HG03039 (cell line): ENCODE results near the gene PDE5A.

Experiments used
- ATAC-seq: cut with Tn5 transposase; IDR thresholded peaks from one replicate; pipeline ENCODE4 v1.9.1; 2021; ENCODE audit warnings: mild to moderate bottlenecking, moderate library complexity; ENCODE audit not compliant: unreplicated experiment

PDE5A gene

GRCh38 chr4:119587796-119588195 lies 40.8 kb downstream of the PDE5A start:
- ATAC-seq = no peak

- no peak for ATAC-seq
Observed at GRCh38 chr4:119585771-119586170, 42.8 kb downstream of the PDE5A start.

GRCh38 chr4:119581190-119581873 lies 47.3 kb downstream of the PDE5A start:
- ATAC-seq = no peak

- no peak for ATAC-seq
Observed at GRCh38 chr4:119580293-119580692, 48.3 kb downstream of the PDE5A start.

GRCh38 chr4:119579823-119580222 lies 48.8 kb downstream of the PDE5A start:
- ATAC-seq = no peak

- no peak for ATAC-seq
Observed at GRCh38 chr4:119570401-119570800, 58.2 kb downstream of the PDE5A start.

- ATAC-seq = no peak
Observed at GRCh38 chr4:119564106-119564505, 64.5 kb downstream of the PDE5A start.

GRCh38 chr4:119559044-119559647 lies 69.5 kb downstream of the PDE5A start:
- ATAC-seq = no peak

GRCh38 chr4:119550857-119551532 lies 77.6 kb downstream of the PDE5A start:
- no peak for ATAC-seq

- ATAC-seq = no peak
Observed at GRCh38 chr4:119549639-119550038, 79.0 kb downstream of the PDE5A start.

GRCh38 chr4:119543779-119544178 lies 84.8 kb downstream of the PDE5A start:
- ATAC-seq = no peak

GRCh38 chr4:119543187-119543586 lies 85.4 kb downstream of the PDE5A start:
- ATAC-seq = no peak

GRCh38 chr4:119540249-119540648 lies 88.4 kb downstream of the PDE5A start:
- no peak for ATAC-seq

- no peak for ATAC-seq
Observed at GRCh38 chr4:119537586-119537985, 91.0 kb downstream of the PDE5A start.

GRCh38 chr4:119536572-119537528 lies 91.8 kb downstream of the PDE5A start:
- no peak for ATAC-seq

GRCh38 chr4:119532319-119532718 lies 96.3 kb downstream of the PDE5A start:
- no peak for ATAC-seq

- ATAC-seq = no peak
Observed at GRCh38 chr4:119529788-119530187, 98.8 kb downstream of the PDE5A start.

- ATAC-seq = no peak
Observed at GRCh38 chr4:119526786-119527550, 101.6 kb downstream of the PDE5A start.

- ATAC-seq = no peak
Observed at GRCh38 chr4:119525771-119526712, 102.6 kb downstream of the PDE5A start.
